HG03135 (cell line): Measurements from ENCODE around the gene ADD3.
"Not testable (repeated sequence)": the region's sequence is repeated elsewhere in the genome, so short reads cannot be mapped to it uniquely, and the experiment has no call there.

Experiments
- ATAC-seq: cut with Tn5 transposase; IDR thresholded peaks from one replicate; pipeline ENCODE4 v1.9.1; 2021; ENCODE audit warnings: mild to moderate bottlenecking, moderate library complexity; ENCODE audit not compliant: unreplicated experiment

ADD3 gene

DNA sequence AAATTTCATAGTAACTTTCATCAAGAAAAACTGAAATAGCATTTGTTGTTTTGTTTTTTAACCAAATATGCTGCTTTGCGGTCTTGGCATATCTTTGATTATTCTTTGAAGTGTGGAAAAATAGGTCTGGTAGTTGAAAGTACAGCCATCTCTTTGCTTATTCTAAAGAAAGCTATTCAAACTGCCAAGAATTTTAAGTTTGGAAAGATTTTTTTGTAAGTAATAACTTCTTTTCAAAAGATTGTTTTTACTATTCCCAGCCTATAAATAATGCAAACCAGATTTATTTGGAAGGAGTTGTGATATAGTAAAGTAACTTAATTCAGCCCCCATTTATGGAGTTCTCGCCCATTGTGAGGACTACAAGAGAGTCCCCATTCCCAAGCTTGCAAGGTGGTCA is 87.0 kb downstream of the ADD3 start:
- ATAC-seq = no peak

DNA sequence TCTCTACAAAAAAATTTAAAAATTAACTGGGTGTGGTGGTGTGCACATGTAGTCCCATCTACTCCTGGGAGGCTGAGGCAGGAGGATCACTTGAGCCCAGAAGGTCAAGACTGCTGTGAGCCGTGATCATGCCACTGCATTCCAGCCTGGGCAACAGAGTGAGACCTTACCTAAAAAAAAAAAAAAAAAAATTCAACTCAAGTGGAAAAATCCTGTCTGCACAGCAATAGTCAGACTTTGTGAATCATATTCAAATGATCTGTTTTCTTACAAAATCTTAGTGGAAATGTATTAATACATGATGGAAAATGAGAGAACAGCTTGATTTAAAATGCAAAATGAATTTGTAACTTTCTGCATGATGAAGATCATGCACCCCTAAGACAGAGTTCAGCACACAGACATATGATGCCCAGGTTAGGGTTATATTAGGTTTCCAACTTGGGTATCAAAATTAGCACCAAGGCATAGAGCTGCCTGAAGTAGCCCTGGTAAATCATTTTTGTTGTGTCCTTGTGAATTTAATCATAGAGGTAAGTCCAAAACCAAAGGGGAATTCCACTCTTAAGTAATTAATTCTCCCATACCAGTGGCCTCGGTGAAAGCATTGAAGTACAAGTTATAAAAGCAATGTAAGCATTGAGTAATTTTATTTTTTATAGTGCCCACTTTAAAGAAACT is 93.8 kb downstream of the ADD3 start:
- ATAC-seq = no peak

DNA sequence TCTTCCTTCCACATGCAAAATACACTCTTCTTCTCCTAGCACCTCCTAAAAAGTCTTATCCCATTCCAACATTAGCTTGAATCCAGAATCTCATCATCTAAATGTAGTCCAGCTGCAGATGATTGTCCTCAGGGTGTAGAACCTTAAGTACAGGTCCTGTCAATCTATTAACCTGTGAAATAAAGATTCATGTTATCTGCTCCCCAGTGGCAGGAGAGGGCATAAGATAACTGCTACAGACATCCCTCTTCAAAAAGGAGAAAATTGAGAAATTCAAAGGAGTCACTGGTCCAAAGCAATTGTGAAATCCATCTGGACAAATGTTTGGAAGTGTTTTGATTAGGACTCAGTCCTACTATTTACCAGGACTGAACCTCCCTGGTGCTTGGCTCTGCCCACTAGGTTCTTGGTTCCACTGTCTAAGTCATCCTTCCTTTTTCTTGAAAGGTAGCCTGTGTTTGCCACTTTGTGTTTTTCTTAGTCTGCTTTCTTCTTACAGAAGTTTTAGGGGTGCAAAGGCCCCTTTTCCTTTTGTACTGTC is 96.2 kb downstream of the ADD3 start:
- no peak for ATAC-seq

DNA sequence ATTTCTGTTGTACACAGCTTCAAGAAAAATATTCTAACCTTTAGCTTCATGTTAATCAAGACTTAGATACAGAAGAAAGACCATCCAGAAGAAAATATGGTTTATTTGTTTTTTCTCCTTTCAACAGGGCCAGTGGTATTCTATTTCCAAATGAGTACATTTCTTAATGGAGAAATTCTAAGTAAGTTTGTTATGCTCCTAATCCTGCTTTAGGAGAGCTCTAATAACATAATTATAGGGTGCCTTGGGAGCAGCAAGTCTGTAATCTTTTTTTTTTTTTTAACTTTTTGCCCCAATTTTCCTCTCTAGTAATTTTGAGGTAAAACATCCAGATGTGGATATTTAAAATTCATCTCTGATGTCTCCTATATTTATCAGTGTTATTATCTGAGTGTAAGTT is 98.1 kb downstream of the ADD3 start:
- no peak for ATAC-seq

DNA sequence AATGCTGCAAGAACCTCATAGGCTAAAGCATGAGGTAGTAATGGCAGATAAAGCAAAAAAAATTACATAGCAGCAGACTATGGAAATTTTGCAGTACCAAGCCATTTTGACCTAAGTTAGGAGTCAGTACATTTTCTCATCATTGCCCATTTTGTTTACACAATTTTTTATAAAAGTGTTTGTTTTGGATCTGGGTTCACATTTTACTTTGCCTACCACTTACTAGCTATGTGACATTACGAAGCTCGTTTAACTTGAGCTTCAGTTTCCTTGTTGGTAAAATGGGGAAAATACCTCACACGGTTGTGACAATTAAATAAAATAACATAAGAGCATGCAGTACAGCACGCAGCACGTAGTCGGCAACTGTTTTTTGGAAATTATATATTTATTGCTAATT is 99.6 kb downstream of the ADD3 start:
- ATAC-seq = no peak

DNA sequence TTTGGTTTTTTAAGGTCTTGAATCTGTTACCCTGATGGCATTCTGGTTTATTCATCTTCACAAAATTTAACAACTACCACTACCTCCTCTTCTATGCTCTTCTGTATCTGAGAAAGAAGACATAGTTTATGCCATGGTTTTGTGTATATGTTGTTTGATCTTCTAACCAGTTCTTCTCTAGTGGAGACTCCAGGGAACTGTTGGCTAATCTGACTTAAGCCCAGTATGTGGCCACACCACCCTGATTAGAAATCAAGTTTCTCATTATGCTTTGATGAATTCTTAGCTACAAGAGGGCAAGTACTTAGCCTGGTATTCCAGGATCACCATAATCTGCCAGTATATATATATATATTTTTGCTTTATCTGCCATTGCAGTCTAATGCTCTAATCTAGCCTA is 100.1 kb downstream of the ADD3 start:
- ATAC-seq = no peak

DNA sequence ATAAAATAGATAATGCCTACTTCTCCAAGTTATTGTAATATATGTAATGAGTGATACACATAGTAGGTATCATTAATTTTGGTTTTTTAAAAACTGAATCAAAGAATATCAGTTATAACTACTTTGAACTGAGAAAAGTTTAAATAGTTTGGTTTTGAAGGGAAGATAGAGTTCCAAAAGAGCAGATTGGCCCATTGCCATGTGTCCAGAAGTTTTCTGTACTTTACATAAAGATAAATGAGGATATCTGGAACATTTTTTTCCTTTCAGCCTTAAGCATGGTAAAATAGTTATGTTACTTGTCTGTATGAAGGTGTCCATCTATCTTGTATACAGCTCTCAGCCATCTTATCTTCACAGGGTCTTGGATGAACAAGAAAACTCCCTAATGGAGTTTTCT is 101.7 kb downstream of the ADD3 start:
- no peak for ATAC-seq

GRCh38 chr10:110110338-110110737 is 102.6 kb downstream of the ADD3 start:
- ATAC-seq = no peak

DNA sequence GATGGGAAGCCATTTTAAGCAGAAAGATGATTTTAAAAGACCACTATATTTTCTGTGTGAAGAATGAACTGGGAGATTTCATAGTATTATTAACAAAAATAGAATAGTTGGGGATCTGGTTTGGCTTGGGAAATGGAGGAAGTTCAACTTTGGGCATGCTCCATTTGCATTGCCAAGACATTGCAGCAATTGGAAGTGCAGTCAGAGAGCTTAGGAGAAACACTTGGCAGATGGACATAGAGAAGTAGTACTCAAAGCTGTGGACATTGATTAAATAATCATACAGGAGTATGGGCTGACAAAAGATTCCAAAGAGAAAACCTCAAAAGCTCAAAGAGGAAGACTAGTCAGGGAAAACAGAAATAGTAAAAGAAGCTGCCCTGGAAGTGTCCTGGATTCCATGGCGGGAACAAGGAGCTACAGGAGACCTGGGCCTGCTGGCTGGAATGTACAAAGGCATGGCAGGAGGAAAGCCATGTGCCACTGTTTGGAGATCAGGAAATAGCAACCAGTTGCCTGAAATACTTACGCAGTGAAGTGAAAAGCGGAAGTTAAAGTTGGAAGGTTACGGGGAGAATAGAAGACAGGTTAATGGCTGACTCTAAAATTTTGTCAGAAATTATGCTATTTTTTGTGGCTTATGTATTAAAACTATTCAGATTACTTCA is 106.0 kb downstream of the ADD3 start:
- ATAC-seq = no peak

DNA sequence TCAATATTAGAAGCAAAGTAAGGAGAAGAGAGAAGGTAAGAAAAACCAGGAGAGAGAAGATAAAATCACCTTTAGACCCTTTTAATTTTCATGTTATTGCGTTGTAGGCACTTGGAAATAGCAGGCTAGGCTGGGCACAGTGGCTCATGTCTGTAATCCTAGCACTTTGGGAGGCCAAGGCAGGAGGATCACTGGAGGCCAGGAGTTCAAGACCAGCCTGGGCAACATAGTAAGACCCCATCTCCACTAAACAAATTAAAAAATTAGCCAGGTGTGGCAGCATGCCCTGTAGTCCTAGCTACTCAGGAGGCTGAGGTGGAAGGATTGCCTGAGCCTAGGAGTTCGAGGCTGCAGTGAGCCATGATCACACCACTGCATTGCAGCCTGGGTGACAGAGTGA is 106.9 kb downstream of the ADD3 start:
- not testable (repeated sequence) for ATAC-seq

DNA sequence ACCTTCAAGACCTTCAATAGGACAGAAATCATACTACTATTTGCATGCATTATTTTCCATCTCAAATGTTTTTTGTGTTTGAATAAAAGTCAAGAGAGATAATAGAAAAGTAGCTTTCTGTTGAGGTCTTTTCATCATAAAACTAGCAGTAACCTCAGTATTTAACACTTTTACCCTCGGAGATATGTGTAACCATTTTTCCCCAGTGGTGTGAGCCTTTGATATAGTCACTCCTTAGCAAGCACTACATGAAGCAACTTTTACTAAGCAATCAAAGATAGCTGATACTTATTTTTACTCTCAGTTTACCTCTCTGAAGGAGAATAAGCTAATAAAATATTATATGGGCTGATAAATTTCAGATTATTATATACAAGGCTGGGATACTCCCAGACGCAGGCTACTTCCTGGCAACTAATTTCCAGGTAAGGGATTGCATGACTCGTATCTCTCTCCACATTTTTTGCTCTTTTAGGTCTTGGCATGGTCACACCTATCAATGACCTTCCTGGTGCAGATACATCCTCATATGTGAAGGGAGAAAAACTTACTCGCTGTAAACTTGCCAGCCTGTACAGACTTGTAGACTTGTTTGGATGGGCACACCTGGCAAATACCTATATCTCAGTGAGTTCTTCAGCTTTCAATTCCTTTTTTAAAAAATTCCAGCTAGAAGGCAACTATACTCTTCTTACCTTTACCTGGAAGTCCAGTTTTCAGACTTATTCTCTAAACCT is 108.2 kb downstream of the ADD3 start:
- ATAC-seq = no peak

DNA sequence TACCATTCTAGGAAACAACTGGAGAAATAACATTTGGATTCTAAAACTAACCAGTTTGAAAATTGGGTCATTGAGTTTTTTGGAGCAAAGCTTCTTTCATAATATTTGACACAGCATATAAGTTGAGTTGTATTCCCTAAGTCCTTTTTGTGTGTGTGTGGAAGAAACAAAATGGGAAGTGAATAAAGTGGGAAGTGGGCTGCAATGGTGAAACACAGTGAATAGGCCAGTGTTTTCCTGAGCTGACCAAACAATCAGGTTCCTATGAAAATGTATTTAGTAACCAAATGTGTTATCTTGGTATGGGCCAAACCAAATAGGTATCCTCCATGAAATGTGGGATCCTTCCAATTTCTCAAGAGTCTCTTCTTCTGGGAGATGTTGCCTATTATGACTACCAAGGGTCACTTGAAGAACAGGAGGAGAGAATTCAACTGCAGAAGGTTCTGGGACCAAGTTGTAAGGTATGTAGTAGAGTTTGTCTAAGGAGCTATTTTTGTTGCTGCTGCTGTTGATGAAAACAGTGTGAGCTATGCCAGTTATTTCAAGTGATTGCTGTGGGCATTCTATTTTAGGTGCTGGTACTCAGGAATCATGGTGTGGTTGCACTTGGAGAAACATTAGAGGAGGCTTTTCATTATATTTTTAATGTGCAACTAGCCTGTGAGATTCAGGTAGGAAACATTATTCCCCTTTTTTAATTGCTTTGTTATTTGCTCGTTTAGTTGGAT is 111.3 kb downstream of the ADD3 start:
- no peak for ATAC-seq

DNA sequence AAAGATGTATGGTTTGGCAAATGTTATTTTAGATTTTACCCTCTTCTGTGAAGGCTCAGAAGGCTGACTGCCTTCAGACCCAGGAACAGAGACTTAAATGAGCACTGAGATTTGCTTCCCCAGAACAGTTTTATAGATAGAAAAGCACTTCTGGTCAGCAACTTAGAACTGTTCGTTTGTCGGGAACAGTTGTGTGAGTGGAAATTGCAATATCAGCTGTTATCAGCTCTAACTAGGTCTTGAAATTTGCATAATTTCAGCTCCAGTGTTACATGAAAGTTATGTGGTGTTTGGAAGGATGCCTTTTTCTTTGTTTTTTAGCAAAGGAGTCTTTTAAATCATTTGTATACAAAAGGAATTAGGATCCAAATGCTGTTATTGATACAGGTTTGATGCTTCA is 115.8 kb downstream of the ADD3 start:
- no peak for ATAC-seq

- no peak for ATAC-seq
Measured at GRCh38 chr10:110129490-110129889, 121.7 kb downstream of the ADD3 start.

DNA sequence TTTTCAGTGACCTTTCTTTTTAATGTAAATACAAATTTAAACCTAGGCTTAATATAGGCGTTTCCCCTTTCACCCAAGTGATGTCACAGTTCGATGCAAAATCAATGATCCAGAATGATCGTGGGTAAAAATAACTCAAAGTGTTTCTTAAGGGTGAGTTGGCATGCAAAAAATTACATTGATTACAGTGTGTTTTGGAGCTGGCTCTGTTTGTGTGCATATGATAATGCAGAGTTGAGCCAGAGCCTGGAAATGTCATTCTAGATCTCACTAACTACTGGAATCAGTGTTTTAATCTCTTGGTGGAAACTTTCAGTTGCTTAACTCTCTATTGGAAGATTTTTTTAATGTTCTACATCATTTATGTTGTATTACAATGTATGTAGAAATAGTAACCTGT is 127.1 kb downstream of the ADD3 start:
- ATAC-seq = no peak

DNA sequence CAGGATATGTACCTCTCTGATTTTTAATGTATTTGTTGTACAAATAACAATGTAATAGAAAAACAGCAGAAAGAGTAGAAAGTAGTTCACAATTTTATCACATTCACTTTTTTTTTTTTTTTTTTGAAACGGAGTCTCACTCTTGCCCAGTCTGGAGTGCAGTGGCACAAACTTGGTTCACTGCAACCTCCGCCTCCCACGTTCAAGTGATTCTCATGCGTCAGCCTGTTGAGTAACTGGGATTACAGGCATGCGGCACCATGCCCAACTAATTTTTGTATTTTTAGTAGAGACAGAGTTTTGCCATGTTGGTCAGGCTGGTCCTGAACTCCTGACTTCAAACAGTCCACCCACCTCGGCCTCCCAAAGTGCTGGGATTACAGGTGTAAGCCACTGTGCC is 128.1 kb downstream of the ADD3 start:
- not testable (repeated sequence) for ATAC-seq

- peak; percentile 67 for ATAC-seq
Measured at GRCh38 chr10:110137142-110137545, 129.4 kb downstream of the ADD3 start.

DNA sequence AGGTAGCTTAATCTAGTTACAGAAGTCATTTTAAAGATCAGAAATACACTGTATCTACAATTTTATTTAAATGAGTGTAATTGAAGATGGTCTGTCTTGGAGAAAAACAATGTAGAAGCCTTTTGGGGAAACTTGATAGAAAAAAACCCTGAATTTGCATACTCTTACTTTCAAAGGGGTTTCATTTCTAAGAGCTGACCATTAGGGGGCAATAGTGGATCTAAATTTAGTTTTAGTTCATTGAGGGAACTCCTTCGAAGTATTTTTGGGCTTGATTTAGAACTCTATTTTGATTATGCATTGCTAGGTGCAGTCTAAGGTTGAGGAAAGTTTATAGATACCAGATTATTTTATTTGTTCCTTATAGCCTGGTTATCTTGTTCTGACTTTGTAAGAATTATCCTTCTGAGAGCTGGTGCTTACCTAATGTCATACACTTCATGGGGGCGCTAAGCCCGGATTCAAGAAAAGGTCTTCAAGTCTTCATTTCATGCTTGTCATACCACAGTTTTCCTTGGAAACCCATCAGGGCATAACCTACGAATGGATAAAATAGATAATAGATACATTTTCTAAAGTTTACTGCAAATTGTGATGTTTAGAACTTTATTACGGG is 130.5 kb downstream of the ADD3 start:
- ATAC-seq = peak; percentile 58

DNA sequence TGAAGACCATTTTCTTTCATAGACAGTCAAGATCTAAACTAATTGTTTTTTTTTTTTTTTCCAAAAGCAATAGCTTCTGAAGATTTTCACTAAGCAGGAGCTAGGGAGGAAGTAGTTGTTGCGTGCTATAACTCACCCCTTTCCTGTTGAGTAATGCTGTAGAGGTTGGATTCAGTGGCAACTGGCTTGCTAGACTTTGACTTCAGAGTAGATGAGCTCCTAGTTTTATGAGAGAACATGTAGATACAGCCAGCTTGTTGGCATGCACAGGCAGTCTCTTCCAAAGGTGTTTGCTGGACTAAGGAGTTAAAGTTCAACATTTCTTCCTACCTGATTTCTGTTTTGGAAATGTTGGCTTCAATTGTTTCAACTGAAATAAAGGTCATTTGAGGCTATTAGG is 133.4 kb downstream of the ADD3 start:
- ATAC-seq = no peak

- ATAC-seq = no peak
Measured at GRCh38 chr10:110141871-110142635, 134.3 kb downstream of the ADD3 start.
